Measurements from ENCODE around the gene PTPRM.
A peak's percentile ranks its signal among the peaks of the same experiment; 100 is the strongest.

PTPRM gene

DNA sequence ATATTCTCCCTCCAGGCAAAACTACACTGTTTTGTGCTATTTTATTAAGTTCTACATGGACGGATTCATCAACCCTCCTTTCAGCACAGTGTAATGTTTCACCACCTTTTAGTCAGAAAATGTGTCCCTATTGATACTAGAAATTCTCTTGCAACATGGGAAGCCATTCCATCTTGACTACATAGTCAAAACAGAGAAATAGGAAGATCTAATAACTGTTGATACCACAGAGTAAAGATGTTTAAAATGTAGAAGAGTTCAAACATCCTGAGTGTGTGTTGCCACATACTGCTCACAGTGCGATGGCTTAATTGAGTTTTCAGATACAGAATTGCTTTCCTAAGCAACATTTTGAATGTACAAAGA, 549.9 kb downstream of the PTPRM start:
- no peak for DNase-seq (ENCODE audit: low spot score)

DNA sequence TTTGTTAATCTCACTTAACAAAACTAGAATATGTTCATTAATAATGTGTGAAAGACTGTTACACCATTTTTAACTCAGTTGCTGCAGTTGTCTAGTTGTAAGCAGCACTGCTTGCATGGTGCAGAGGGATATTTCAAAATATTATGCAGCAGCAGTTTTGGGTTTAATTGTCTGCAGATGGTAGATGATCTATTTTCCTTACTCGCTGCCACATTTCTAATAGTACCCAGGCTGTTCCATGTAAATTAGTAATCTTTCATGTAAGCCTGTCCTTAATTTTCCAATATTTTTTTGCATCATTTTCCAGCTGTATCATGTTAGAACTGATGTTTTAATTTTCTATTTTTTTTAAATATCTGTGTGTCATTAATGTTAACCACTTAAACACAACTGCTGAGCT, 554.0 kb downstream of the PTPRM start:
- no peak for DNase-seq (ENCODE audit: low spot score)

DNA sequence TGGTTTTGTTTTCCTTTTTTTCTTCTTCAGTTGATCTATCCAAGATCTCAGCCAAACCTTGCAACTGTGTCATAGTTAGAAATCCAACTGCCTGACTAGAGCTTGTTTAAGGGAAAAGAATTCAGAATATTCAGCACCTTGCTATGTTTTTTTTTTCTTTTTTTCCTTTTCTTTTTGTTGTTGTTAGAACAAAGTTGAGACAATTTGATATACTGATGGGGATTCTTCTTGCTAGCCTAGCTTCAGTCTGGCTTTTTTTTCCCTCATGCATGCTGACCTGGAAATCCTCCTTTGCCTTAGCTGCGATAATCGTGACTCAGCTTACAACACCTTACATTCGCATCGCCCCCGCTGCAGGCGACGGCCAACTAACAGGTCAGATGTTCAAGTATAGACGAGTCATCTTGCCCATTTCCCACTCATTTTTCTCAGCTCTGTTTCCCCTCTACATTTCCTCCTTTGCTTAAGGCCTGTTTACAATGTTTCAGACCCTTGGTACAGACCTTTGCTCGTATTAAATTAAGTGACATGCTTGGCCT, 554.9 kb downstream of the PTPRM start:
- no peak for DNase-seq (ENCODE audit: low spot score)

DNA sequence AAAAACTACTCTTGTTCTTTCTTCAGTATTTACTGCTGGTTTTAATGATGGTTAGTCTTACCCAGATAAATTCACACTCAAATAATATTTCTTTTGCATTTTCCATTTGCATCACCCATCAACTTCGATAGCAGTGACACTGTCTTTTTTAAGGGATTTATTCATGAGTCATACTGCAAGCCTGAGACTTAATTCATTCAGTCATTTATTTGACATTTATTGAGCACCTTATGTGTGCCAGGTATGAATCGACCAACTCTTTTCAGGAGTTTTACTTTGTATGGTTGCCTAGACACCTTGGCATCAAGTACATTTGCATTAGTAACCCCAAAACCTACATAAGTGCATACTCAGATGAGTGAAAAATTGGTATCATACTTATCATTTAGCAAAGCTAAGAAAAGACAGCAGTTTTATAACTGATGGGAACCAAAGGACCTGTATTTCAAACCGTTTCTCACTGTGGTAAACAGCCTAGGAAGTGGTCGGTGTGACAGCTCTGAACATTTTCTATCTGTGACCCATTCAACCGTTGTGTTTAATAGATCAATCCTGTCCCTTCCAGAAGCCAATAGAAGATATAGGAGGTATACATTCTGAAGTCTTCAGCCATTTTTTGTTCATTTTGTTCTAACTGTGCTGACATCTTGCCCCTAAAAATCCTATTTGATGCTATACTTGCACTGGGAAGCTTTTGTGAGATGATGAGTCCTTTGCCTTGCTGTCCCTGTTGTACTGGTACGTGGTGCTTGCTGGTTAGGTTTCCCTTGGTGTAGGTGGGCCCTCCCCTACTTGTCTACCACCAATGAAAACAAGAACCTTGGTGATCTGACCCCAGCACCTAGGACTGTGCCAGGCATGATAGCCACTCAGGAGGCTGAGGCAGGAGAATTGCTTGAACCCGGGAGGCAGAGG, 557.4 kb downstream of the PTPRM start:
- DNase-seq (ENCODE audit: low spot score), result no peak

DNA sequence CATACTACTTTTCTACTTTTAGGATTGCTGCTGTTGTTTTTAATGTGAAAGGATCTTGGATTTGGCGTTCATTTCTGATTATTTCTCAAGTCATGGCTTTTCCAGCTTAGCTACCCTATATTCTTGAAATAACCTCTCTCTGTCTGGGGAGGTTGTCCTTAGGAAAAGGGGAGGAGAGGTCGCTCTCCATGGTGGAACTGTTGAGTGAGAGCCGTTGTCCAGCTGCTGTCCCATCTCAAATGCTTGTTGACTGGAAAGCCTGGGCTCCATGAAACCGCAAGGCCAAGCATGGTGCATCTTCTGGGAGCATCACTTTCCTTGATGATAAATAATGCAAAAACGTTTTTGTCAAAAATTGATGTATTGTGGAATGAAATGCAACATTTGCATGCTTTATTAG, 563.0 kb downstream of the PTPRM start:
- DNase-seq (ENCODE audit: low spot score), result no peak

- DNase-seq (ENCODE audit: low spot score), result no peak
These were observed 565.9 kb downstream of the PTPRM start for GRCh38 chr18:8133032-8133431.

DNA sequence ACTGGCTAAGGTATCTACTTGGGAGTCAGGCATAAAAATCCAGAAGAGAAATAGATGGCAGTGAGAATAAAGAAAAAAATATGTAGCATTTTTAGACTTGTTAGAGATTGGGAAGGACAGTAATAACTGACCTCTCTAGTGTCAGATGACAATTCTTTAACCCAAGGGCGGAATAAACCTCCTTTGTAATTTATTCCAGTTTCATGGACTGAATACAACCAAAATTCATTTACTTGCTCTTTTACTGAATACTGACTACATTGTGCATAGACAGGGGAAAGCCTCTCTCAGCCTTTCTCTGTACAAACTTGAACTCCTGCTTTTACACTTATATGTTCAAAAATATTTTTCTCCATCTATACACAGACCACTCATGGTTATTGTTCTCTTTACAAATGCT, 566.8 kb downstream of the PTPRM start:
- DNase-seq (ENCODE audit: low spot score), result no peak

GRCh38 chr18:8139127-8139527, 572.0 kb downstream of the PTPRM start:
- no peak for DNase-seq (ENCODE audit: low spot score)

DNA sequence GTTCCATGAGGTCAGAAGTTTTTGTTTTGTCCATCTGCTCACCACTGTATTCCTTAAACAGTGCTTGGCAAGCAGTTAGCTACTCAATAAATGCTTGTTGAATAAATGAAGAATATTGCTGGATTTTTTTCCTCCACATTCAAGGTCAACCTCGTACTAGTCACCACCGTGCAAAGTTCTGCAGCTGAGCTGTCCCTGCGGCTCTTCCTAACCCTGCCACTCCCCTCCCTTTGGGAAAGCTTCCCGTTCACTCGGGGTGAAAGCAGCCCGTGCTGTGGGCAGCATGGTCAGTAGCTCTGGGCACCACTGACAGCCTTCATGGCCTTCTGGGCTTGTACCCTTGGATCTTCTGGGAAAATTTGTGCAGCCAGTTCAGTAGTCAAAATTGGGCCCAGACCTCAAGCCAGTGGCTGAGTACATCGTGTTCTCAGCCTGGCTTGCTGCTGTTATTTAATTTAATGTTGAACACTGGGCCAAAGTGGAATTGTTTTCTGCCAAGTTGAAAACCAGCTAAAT, 572.8 kb downstream of the PTPRM start:
- peak; percentile 46 for DNase-seq (ENCODE audit: low spot score)

DNA sequence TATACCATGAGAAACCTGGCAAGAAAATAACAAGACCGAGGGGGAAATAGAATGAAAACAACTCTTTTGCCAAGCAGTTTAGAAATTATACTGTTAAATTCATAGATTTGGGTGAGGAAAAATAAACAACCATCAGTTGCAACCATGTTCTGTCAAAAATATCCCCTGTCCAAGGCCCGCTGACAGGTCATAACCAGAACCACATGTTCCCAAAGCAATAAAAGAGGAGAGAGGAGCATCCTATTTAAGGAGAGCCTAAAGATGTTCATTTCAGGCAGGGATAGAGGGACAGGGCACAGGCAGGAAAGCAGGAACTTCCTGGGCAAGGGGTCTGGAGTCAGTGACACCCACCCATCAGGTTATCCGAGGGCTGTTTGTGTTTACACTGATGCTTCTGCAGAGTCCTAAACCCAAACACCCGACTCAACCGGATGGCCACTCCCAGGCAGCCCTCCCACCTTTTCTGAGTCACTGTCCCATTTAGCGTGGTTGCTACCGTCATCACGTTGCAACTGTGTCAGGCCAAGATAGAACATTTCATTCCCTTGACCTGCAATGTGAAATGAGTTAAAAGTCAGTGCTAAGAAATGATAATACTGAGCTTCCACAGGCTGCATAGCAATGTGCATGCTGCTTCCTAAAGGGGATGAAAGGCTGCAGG, 573.9 kb downstream of the PTPRM start:
- DNase-seq (ENCODE audit: low spot score), result no peak

GRCh38 chr18:8142131-8142711, 575.1 kb downstream of the PTPRM start:
- no peak for DNase-seq (ENCODE audit: low spot score)

DNA sequence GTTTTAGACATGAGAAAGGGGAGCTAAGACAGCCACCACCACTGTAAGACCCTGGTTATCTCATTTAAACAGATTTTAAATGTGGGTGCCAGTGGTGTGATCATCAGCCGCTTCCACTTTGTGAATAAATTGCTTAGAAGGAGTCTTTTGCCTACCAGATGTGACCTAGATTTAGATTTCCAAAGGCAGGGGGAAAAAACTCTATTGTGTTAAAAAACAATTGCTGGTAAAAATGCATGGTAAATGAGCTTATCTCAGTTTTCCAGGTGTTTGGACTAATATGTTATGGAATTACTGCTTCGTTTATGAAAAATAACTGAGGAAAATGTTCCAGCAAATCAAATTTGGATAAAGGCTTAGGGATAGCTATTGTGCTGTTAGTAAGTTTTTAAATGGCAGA, 575.8 kb downstream of the PTPRM start:
- DNase-seq (ENCODE audit: low spot score), result no peak

DNA sequence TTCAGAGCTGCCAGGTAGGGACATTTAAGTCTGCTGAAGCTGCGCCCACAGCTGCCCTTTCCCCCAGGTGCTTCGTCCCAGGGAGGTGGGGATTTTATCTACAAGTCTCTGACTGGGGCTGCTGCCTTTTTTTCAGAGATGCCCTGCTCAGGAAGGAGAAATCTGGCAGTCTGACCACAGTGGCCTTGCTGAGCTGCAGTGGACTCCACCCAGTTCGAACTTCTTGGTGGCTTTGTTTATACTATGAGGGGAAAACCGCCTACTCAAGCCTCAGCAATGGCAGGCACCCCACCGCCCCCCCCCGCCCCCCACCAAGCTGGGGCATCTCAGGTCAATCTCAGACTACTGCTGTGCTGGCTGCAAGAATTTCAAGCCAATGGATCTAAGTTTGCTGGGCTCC, 584.1 kb downstream of the PTPRM start:
- DNase-seq (ENCODE audit: low spot score), result no peak

- DNase-seq (ENCODE audit: low spot score), result no peak
These were observed 586.9 kb downstream of the PTPRM start for GRCh38 chr18:8153887-8154583.

DNA sequence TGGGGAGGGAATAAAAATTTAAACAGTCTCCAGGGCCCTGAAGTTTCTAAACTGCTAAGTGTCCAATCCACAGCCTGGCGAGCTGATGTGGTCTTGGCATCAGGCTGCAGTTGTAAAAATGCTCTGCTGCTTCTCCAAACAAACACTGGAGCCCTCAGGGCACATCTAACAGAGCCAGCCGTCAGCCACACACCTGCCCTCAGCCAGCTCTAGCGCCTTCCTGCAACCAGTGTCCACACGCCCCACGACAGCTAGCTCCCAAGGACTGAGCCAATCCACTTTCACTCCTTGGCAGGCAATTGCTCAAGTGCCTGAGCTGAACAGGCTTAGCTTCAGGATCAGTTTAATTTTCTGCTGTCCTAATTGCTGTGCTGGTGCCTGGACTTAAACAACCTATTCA, 595.7 kb downstream of the PTPRM start:
- peak; percentile 9 for DNase-seq (ENCODE audit: low spot score)

DNA sequence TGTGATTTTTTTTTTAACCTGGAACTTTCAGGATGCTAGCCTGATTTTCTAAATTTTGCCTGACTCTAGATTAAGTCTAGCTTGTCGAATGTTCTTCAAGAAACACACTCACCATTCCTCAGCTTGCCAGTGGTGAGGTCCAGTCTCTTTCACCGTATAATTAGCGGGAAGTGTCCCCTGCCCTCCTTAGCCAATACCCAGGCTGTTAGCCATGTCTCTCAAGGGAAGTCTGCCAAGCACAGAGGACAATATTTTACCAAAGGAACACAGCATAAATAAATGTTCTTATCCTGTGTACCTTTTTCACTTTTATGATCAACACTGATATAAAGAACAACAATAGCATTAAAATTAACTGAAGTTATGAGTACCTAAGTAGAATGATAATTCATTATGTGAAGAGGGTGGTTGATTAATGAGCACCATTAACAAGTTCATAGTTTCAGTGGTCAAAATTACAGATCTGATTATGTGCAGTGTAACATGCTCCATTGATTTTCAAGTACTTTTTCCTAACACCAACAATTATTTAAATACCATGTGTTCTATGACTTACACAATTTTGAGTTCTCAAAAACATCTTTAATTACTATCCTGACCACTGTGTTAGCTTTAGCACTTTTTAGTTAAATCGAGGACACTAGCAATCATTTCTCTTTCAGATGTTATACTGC, 596.3 kb downstream of the PTPRM start:
- peak; percentile 42 for DNase-seq (ENCODE audit: low spot score)

DNA sequence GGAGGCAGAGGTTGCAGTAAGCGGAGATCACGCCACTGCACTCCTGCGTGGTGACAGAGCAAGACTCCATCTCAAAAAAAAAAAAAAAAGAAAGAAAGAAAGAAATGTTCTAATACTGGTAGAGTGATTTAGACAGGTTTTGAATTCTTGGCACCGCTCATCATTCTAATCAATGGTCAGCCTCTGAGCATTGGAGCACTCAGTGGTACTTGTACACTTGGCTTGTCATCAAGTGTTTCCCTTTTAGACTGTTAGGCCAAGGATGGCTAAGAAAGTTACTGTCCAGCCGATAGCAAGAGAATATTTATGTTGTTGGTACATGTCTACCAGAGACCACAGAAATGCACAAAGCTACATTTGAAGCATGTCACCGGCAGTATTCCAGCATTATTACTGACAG, 598.0 kb downstream of the PTPRM start:
- no peak for DNase-seq (ENCODE audit: low spot score)

GRCh38 chr18:8167026-8167425, 599.9 kb downstream of the PTPRM start:
- no peak for DNase-seq (ENCODE audit: low spot score)

DNA sequence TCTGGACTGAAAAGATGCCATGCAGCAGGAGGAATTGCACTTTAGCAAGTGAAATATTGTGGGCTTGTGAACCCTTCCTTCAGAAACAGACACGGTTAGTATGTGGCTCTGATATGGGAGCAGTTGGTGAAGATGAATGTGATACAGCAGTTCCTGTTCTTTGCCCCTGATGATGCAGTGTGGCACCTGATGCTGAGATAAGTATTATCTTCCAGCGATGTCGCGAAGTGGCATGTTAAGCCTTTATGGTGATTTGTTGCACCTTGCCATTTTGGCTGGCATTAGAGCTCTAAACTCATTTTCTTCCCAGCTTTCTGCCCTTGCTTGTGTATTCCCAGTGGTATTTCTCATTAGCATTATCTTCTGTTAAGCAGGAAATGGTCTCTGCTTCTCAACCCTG, 600.6 kb downstream of the PTPRM start:
- DNase-seq (ENCODE audit: low spot score), result no peak

GRCh38 chr18:8169722-8170121, 602.6 kb downstream of the PTPRM start:
- DNase-seq (ENCODE audit: low spot score), result no peak

DNA sequence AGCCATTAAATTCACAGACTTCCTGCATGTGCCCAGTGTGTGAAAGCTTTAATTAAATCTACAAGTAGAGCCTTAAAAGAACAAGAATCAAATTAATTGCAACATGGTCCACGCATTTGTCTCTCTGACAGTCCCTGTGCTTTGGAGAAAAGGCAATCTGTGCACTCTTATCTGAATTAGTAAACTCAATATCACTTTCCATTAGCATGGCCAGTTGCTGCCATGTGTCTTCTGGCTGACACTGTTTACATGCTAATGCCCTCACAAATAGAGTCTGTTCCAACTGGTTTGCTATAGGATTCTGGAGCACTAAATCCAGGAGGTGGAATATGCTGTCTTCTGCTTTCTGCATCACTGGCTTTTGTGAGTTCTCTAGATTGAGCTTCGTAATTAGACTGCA, 607.7 kb downstream of the PTPRM start:
- no peak for DNase-seq (ENCODE audit: low spot score)

All from globus pallidus (tissue), 1 donor.